ENCODE measurements around the gene KCNJ5.

DNA sequence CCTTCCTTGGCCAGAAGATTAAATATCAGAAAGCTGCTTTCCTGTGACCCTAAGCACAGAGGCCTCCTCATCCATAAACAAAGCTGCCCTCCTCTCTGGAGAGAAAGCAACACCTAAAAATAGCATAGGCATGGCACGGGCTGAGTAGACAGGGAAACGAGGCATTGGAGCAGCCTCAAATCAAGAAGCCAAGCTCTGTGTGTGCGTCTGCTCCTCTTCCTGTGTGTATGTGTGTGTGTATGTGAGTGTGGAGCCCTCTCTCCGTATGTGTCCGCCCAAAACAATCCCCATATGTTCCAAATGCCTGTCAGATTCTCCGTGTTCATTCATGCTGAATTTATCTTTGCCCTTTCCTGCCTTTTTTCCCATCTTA, 24.0 kb downstream of the KCNJ5 start:
- no peak for TF ChIP-seq POLR2A (IDR thresholded peaks at IDR 0.05; ENCODE audit: low read length)
- no peak for TF ChIP-seq GATA1 (IDR thresholded peaks at IDR 0.05; ENCODE audit: low read depth, low read length)
